OCI-LY1 (cell line): ENCODE measurements around the gene IMPG2.

ENCODE experiments used
- H2AFZ ChIP-seq: fragments of 200-600 bp; sonication (generic), shearing (Covaris generic); 2 replicates; pipeline ENCODE4 v1.6.0; 2014; ENCODE audit warnings: antibody characterized with exemption, mild to moderate bottlenecking, low read length
- H3F3A ChIP-seq: fragments of 200-600 bp; sonication (generic), shearing (Covaris generic); 2 replicates; pipeline ENCODE4 v1.6.0; 2014; ENCODE audit warnings: mild to moderate bottlenecking, antibody characterized with exemption, low read length, moderate library complexity; ENCODE audit not compliant: insufficient read depth
- H3K27ac ChIP-seq: fragments of 200-600 bp; sonication (generic); 2 replicates; pipeline ENCODE4 v1.5.1; 2014; ENCODE audit warnings: low read length, mixed run types, mild to moderate bottlenecking, low read depth; ENCODE audit not compliant: poor library complexity, severe bottlenecking
- H3K27me3 ChIP-seq: fragments of 200-600 bp; sonication (generic); 2 replicates; pipeline ENCODE4 v1.6.0; 2014; ENCODE audit warnings: antibody characterized with exemption, mild to moderate bottlenecking, low read length, moderate library complexity; ENCODE audit not compliant: insufficient read depth
- H3K36me3 ChIP-seq: fragments of 200-600 bp; sonication (generic); 2 replicates; pipeline ENCODE4 v1.6.1; 2014; ENCODE audit warnings: mild to moderate bottlenecking, antibody characterized with exemption, low read length, moderate library complexity, mixed read lengths; ENCODE audit not compliant: insufficient read depth
- H3K4me1 ChIP-seq: fragments of 200-600 bp; sonication (generic); 2 replicates; pipeline ENCODE4 v1.5.1; 2014; ENCODE audit warnings: mild to moderate bottlenecking, low read length, moderate library complexity; ENCODE audit not compliant: insufficient read depth, severe bottlenecking
- H3K4me2 ChIP-seq: fragments of 200-600 bp; sonication (generic), shearing (Covaris generic); 2 replicates; pipeline ENCODE4 v1.6.1; 2014; ENCODE audit warnings: low read length
- H3K4me3 ChIP-seq: fragments of 200-600 bp; sonication (generic); 2 replicates; pipeline ENCODE4 v1.5.1; 2014; ENCODE audit warnings: low read length, low read depth, mild to moderate bottlenecking, mixed read lengths; ENCODE audit not compliant: poor library complexity, severe bottlenecking
- H3K79me2 ChIP-seq: fragments of 200-600 bp; shearing (Covaris generic); 2 replicates; pipeline ENCODE4 v1.6.1; 2016; ENCODE audit warnings: mixed run types, low read length, mixed read lengths; ENCODE audit not compliant: insufficient read depth
- H3K9ac ChIP-seq: fragments of 200-600 bp; sonication (generic), shearing (Covaris generic); 2 replicates; pipeline ENCODE4 v1.6.1; 2014; ENCODE audit warnings: mild to moderate bottlenecking, low read length, mixed read lengths
- H3K9me2 ChIP-seq: fragments of 200-600 bp; sonication (generic), shearing (Covaris generic); 2 replicates; pipeline ENCODE4 v1.6.1; 2014; ENCODE audit warnings: low read depth, mild to moderate bottlenecking, low read length, mixed read lengths
- H3K9me3 ChIP-seq: fragments of 200-600 bp; shearing (Covaris generic); 2 replicates; pipeline ENCODE4 v1.6.1; 2014; ENCODE audit warnings: low read length, mixed read lengths
- H4K20me1 ChIP-seq: fragments of 200-600 bp; sonication (generic), shearing (Covaris generic); 2 replicates; pipeline ENCODE4 v1.6.0; 2016; ENCODE audit warnings: mild to moderate bottlenecking, low read length; ENCODE audit not compliant: insufficient read depth
- EZH2 ChIP-seq: fragments of 200-600 bp; sonication (generic), shearing (Covaris generic); IDR thresholded peaks from 2 replicates; pipeline ENCODE4 v1.8.0; 2017; ENCODE audit warnings: borderline replicate concordance, mixed run types, mild to moderate bottlenecking, antibody characterized with exemption, low read length, moderate library complexity, mixed read lengths
- TF ChIP-seq, protein P1 (sequence below): fragments of 200-600 bp; sonication (generic), shearing (Covaris generic); IDR thresholded peaks from 2 replicates; pipeline ENCODE4 v1.5.1; 2017; ENCODE audit warnings: mild to moderate bottlenecking, antibody characterized with exemption, low read length, moderate library complexity, mixed read lengths

The IMPG2 gene

DNA sequence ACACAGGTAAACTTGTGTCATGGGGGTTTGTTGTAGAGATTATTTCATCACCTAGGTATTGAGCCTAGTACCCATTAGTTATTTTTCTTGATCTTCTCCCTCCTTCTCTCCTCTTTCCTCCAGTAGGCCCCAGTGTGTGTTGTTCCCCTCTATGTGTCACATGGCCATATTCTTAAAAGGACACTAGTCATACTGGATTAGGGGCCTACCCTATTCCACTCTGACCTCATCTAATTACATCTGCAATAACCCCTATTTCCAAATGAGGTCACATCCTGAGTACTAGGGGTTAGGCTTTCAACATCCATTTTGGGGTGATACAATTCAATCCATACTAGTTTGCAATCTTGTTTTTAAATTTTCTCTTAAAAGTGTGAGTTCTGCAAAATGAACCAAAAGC is 142.8 kb downstream of the IMPG2 start:
- no peaks in the 10 kb centered on the region for H3K9me3 ChIP-seq
- no peaks in the 10 kb centered on the region for H3F3A ChIP-seq
- no peaks in the 10 kb centered on the region for H3K4me1 ChIP-seq
- no peak overlapping the region for H3K4me3 ChIP-seq
- no peaks in the 10 kb centered on the region for H4K20me1 ChIP-seq
- H2AFZ ChIP-seq, result no peak overlapping the region
- H3K79me2 ChIP-seq, result no peaks in the 10 kb centered on the region
- no peak overlapping the region for H3K4me2 ChIP-seq
- no peaks in the 10 kb centered on the region for H3K36me3 ChIP-seq
- no peaks in the 10 kb centered on the region for H3K9me2 ChIP-seq
- peaks cover 3% of the 10 kb centered on the region; the same call in 1 of the 2 replicates for H3K27me3 ChIP-seq
- TF ChIP-seq, protein P1, sequence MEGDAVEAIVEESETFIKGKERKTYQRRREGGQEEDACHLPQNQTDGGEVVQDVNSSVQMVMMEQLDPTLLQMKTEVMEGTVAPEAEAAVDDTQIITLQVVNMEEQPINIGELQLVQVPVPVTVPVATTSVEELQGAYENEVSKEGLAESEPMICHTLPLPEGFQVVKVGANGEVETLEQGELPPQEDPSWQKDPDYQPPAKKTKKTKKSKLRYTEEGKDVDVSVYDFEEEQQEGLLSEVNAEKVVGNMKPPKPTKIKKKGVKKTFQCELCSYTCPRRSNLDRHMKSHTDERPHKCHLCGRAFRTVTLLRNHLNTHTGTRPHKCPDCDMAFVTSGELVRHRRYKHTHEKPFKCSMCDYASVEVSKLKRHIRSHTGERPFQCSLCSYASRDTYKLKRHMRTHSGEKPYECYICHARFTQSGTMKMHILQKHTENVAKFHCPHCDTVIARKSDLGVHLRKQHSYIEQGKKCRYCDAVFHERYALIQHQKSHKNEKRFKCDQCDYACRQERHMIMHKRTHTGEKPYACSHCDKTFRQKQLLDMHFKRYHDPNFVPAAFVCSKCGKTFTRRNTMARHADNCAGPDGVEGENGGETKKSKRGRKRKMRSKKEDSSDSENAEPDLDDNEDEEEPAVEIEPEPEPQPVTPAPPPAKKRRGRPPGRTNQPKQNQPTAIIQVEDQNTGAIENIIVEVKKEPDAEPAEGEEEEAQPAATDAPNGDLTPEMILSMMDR, result no peak
- TF ChIP-seq EZH2, result no peak
- H3K27ac ChIP-seq, result no peak overlapping the region
- no peak overlapping the region for H3K9ac ChIP-seq
